HUES48 (cell line): ENCODE data around the gene REV1.
A peak's percentile ranks its signal among the peaks of the same experiment; 100 is the strongest.
"Not testable (repeated sequence)": the region's sequence is repeated elsewhere in the genome, so short reads cannot be mapped to it uniquely, and the experiment has no call there.

Source experiments
- H3K27ac ChIP-seq: one replicate; pipeline ENCODE4 v1.7.0; 2013; ENCODE audit warnings: low read depth, low read length, inconsistent platforms
- H3K27me3 ChIP-seq: 2 replicates; pipeline ENCODE4 v1.6.1; 2013; ENCODE audit warnings: mild to moderate bottlenecking, low read length; ENCODE audit not compliant: control insufficient read depth, insufficient read depth
- H3K36me3 ChIP-seq: 2 replicates; pipeline ENCODE4 v1.6.1; 2013; ENCODE audit warnings: low read length; ENCODE audit not compliant: control insufficient read depth, insufficient read depth
- H3K4me1 ChIP-seq: 2 replicates; pipeline ENCODE4 v1.6.1; 2013; ENCODE audit warnings: mild to moderate bottlenecking, low read length; ENCODE audit not compliant: control insufficient read depth, insufficient read depth
- H3K4me3 ChIP-seq: 2 replicates; pipeline ENCODE4 v1.5.1; 2013; ENCODE audit warnings: mild to moderate bottlenecking, low read depth, low read length
- H3K9ac ChIP-seq: 2 replicates; pipeline ENCODE4 v1.6.1; 2013; ENCODE audit warnings: mild to moderate bottlenecking, low read depth, low read length, moderate library complexity
- H3K9me3 ChIP-seq: 2 replicates; pipeline ENCODE4 v1.6.1; 2013; ENCODE audit warnings: low read length; ENCODE audit not compliant: control insufficient read depth, insufficient read depth

Gene REV1

GRCh38 chr2:99472600-99472960 is 17.2 kb downstream of the REV1 start:
- Histone ChIP-seq H3K9me3 (no peaks in the 10 kb centered on the region), H3K9ac (no peak overlapping the region), H3K36me3 (0 out of 2 replicates have a peak, but pooled peaks cover 3% of the 10 kb centered on the region), H3K4me1 (peaks cover 37% of the 10 kb centered on the region), H3K27me3 (no peaks in the 10 kb centered on the region), H3K4me3 (no peak overlapping the region), H3K27ac (no peak overlapping the region)

GRCh38 chr2:99471654-99472599 is 17.9 kb downstream of the REV1 start:
- H3K27me3 ChIP-seq, result no peaks in the 10 kb centered on the region
- no peak overlapping the region for H3K27ac ChIP-seq
- peaks cover 37% of the 10 kb centered on the region for H3K4me1 ChIP-seq
- 0 out of 2 replicates have a peak, but pooled peaks cover 3% of the 10 kb centered on the region for H3K36me3 ChIP-seq
- no peak overlapping the region for H3K9ac ChIP-seq
- no peaks in the 10 kb centered on the region for H3K9me3 ChIP-seq
- H3K4me3 ChIP-seq, result no peak overlapping the region

- peaks cover 37% of the 10 kb centered on the region for H3K4me1 ChIP-seq
Measured at GRCh38 chr2:99470957-99471356, 18.9 kb downstream of the REV1 start.

GRCh38 chr2:99470459-99470858 is 19.4 kb downstream of the REV1 start:
- H3K27ac ChIP-seq, H3K36me3 ChIP-seq, H3K9ac ChIP-seq, H3K9me3 ChIP-seq, H3K27me3 ChIP-seq, H3K4me3 ChIP-seq: not testable (repeated sequence)
- H3K4me1 ChIP-seq, result peaks cover 34% of the 10 kb centered on the region

More at GRCh38 chr2:99470957-99471356, 18.9 kb downstream of the REV1 start:
- no peaks in the 10 kb centered on the region for H3K27me3 ChIP-seq
- H3K9ac ChIP-seq, result no peak overlapping the region
- H3K4me3 ChIP-seq, result no peak overlapping the region
- no peaks in the 10 kb centered on the region for H3K9me3 ChIP-seq
- no peaks in the 10 kb centered on the region for H3K36me3 ChIP-seq
- no peak overlapping the region for H3K27ac ChIP-seq

- H3K36me3 ChIP-seq, result no peaks in the 10 kb centered on the region
- no peak overlapping the region for H3K9ac ChIP-seq
- no peaks in the 10 kb centered on the region for H3K27me3 ChIP-seq
- H3K27ac ChIP-seq, result no peak overlapping the region
- no peak overlapping the region for H3K4me3 ChIP-seq
- no peaks in the 10 kb centered on the region for H3K9me3 ChIP-seq
- H3K4me1 ChIP-seq, result peaks cover 24% of the 10 kb centered on the region
Measured at GRCh38 chr2:99469394-99469793, 20.4 kb downstream of the REV1 start.

- Histone ChIP-seq H3K27ac (no peak overlapping the region), H3K4me3 (no peak overlapping the region), H3K9ac (no peak overlapping the region), H3K27me3 (no peaks in the 10 kb centered on the region), H3K36me3 (no peaks in the 10 kb centered on the region), H3K4me1 (peaks cover 12% of the 10 kb centered on the region; the same call in 1 of the 2 replicates), H3K9me3 (no peaks in the 10 kb centered on the region)
Measured at GRCh38 chr2:99468155-99468554, 21.7 kb downstream of the REV1 start.

- H3K9me3 ChIP-seq, result no peaks in the 10 kb centered on the region
Measured at GRCh38 chr2:99467390-99467789, 22.4 kb downstream of the REV1 start.

GRCh38 chr2:99461828-99462483 is 27.9 kb downstream of the REV1 start:
- Histone ChIP-seq H3K9me3 (no peaks in the 10 kb centered on the region), H3K27me3 (no peaks in the 10 kb centered on the region), H3K4me1 (peaks cover 14% of the 10 kb centered on the region; the same call in 1 of the 2 replicates), H3K4me3 (no peak overlapping the region), H3K27ac (peak overlapping the region; percentile 52), H3K36me3 (peaks cover 33% of the 10 kb centered on the region), H3K9ac (no peak overlapping the region)

More at GRCh38 chr2:99467390-99467789, 22.4 kb downstream of the REV1 start:
- Histone ChIP-seq H3K27me3 (no peaks in the 10 kb centered on the region), H3K9ac (no peak overlapping the region), H3K27ac (no peak overlapping the region), H3K4me1 (peaks cover 9% of the 10 kb centered on the region), H3K36me3 (no peaks in the 10 kb centered on the region), H3K4me3 (no peak overlapping the region)

- Histone ChIP-seq H3K9ac (no peak overlapping the region), H3K4me3 (no peak overlapping the region), H3K9me3 (no peaks in the 10 kb centered on the region), H3K4me1 (peaks cover 14% of the 10 kb centered on the region; the same call in 1 of the 2 replicates), H3K27me3 (no peaks in the 10 kb centered on the region), H3K27ac (no peak overlapping the region), H3K36me3 (peaks cover 57% of the 10 kb centered on the region)
Measured at GRCh38 chr2:99458529-99458928, 31.3 kb downstream of the REV1 start.

- Histone ChIP-seq H3K27ac (no peak overlapping the region), H3K27me3 (no peaks in the 10 kb centered on the region), H3K9me3 (no peaks in the 10 kb centered on the region)
Measured at GRCh38 chr2:99451686-99452085, 38.1 kb downstream of the REV1 start.

GRCh38 chr2:99451280-99451679 is 38.5 kb downstream of the REV1 start:
- no peaks in the 10 kb centered on the region for H3K9me3 ChIP-seq
- no peak overlapping the region for H3K9ac ChIP-seq
- H3K36me3 ChIP-seq, result peaks cover 56% of the 10 kb centered on the region
- H3K27me3 ChIP-seq, result no peaks in the 10 kb centered on the region
- no peak overlapping the region for H3K4me3 ChIP-seq
- no peaks in the 10 kb centered on the region for H3K4me1 ChIP-seq
- no peak overlapping the region for H3K27ac ChIP-seq

More at GRCh38 chr2:99451686-99452085, 38.1 kb downstream of the REV1 start:
- Histone ChIP-seq H3K9ac (no peak overlapping the region), H3K4me1 (no peaks in the 10 kb centered on the region), H3K4me3 (no peak overlapping the region), H3K36me3 (peaks cover 60% of the 10 kb centered on the region)
